Psoas muscle (tissue), 8 donors: ENCODE results near the gene MAPK6. TPM values are rescaled to one million over a fixed set of nuclear protein-coding genes. Genes with fewer than 3 reads are reported as not detected.

Source experiments
- ATAC-seq, 4 donors: fragments of 200-7000 bp; cut with Tn5 transposase; one replicate each; pipeline ENCODE4 v1.9.1; 2020; ENCODE audit warnings: moderate library complexity in 3 of 4, mild to moderate bottlenecking in 2 of 4
- DNase-seq, 2 donors: peaks; one replicate each; pipeline ENCODE4 v3.0.0-alpha.2; 2020
- H3K27ac ChIP-seq: fragments of 200-600 bp; one replicate; pipeline ENCODE4 v1.8.0; 2022
- H3K27me3 ChIP-seq, 3 donors: fragments of 200-600 bp in 1 of 3; one replicate each; pipeline versions ENCODE4 v1.6.1 to v1.8.0; 2013 to 2022; ENCODE audit warnings: low read length in 2 of 3, mild to moderate bottlenecking in 2 of 3, moderate library complexity in 1 of 3; ENCODE audit not compliant: insufficient read depth in 3 of 3
- H3K36me3 ChIP-seq, 2 donors: fragments of 200-600 bp in 1 of 2; one replicate each; pipeline versions ENCODE4 v1.6.1 to v1.8.0; 2013 to 2022; ENCODE audit warnings: low read depth in 1 of 2, mild to moderate bottlenecking in 1 of 2, moderate library complexity in 1 of 2; ENCODE audit not compliant: insufficient read depth in 1 of 2
- H3K4me1 ChIP-seq: fragments of 200-600 bp; one replicate; pipeline ENCODE4 v1.8.0; 2022
- H3K4me3 ChIP-seq: fragments of 200-600 bp; one replicate; pipeline ENCODE4 v1.8.0; 2022; ENCODE audit warnings: mild to moderate bottlenecking
- H3K9me3 ChIP-seq: fragments of 200-600 bp; one replicate; pipeline ENCODE4 v1.8.0; 2022
- CTCF ChIP-seq: fragments of 200-600 bp; IDR thresholded peaks from one replicate; pipeline ENCODE4 v1.8.0; 2022; ENCODE audit warnings: antibody characterized with exemption
- WGBS, 3 donors: extraction: QIAGEN DNeasy Blood & Tissue Kit; methylation state at CpG; one replicate each; pipeline versions ENCODE4 v1.1.6 to v1.1.7; 2013; 5-methylcytosine and 5-hydroxymethylcytosine counted together
- intact Hi-C, 2 donors: fragments of 100-400 bp; cut with DNase I; formaldehyde crosslinking; loops; one replicate each; pipeline versions ENCODE4 v1.11.0 to v1.14.2; 2022
- polyA plus RNA-seq, 3 donors: library from polyadenylated mRNA; stranded (reverse); fragments of 200-250 nt; gene quantifications; one replicate each; pipeline ENCODE4 v1.2.3, GENCODE V29; 2013
- total RNA-seq, 4 donors: library from RNA; stranded (reverse); fragmentation: NEBNext Ultra II Directional in 2 of 4; extraction: Animal tissue kit (Norgen Biotek cat#: 25700) in 2 of 4; gene quantifications; one replicate each; pipeline versions ENCODE4 v1.2.1 to v1.2.4, GENCODE V29; 2021 to 2023
- donor health status: healthy with polysubstance abuse.
- donor health status: DM: no; HTN: no; CAD: no; lungs with moderate emphysema.
- donor health status: Bipolar disorder and iron deficiency.
- donor health status: healthy.
- donor health status: DM: yes; HTN: yes; CAD: no.
- donor health status: DM: no; HTN: no; CAD: no.
- donor health status: DM: no; HTN: no; CAD: no.
- donor health status: DM: yes; HTN: yes; CAD: no.

MAPK6 gene
- total and polyA plus RNA-seq, 7 donors, result 21.1 to 62.7 (median 48.5) TPM

GRCh38 chr15:52019394-52020220, 588 bp downstream of the MAPK6 start:
- peak overlapping the region; percentile 83 for H3K27ac ChIP-seq
- no peaks in the 10 kb centered on the region for H3K36me3 ChIP-seq
- no peaks in the 10 kb centered on the region for H3K9me3 ChIP-seq
- peak; percentile 89 to 95 for DNase-seq
- 0 to 1% (median 1%) methylated on average over 44 to 100 of the region's 100 CpGs for WGBS, 3 donors
- peaks cover 37% of the 10 kb centered on the region for H3K4me1 ChIP-seq
- no peak for TF ChIP-seq CTCF
- peak; percentile 86 to 89 (median 87) for ATAC-seq
- intact Hi-C loops, result loop anchor here (5.0 to 10.0 kb wide), 4 partner anchors 37 to 548 kb away; partner anchors contain the start of gene ARPP19 (in 1 of the 2)
- no peaks in the 10 kb centered on the region for H3K27me3 ChIP-seq
- H3K4me3 ChIP-seq, result peak overlapping the region; percentile 65

GRCh38 chr15:52020221-52021085, 1.4 kb downstream of the MAPK6 start:
- no peak for TF ChIP-seq CTCF
- WGBS, 3 donors, result 2 to 4% (median 3%) methylated on average over 10 of the region's 10 CpGs
- DNase-seq, result no peak
- Histone ChIP-seq H3K9me3 (no peaks in the 10 kb centered on the region), H3K27me3 (no peaks in the 10 kb centered on the region), H3K27ac (peak overlapping the region; percentile 83), H3K36me3 (no peaks in the 10 kb centered on the region), H3K4me1 (peaks cover 37% of the 10 kb centered on the region), H3K4me3 (peak overlapping the region; percentile 65)
- intact Hi-C loops, result loop anchor here (5.0 to 10.0 kb wide), 2 partner anchors 54 to 57 kb away; no protein-coding TSS in a partner anchor
- ATAC-seq, result peak in 1 of 4 donors; percentile 23

GRCh38 chr15:52021128-52021671, 2.2 kb downstream of the MAPK6 start:
- ATAC-seq, result peak in 2 of 4 donors; percentile 31 to 57
- no peak for DNase-seq
- H3K9me3 ChIP-seq, result no peaks in the 10 kb centered on the region

More at GRCh38 chr15:52021128-52021671, 2.2 kb downstream of the MAPK6 start:
- H3K36me3 ChIP-seq, result no peaks in the 10 kb centered on the region
- intact Hi-C loops, result loop anchor here (5.0 to 10.0 kb wide), 2 partner anchors 54 to 56 kb away; no protein-coding TSS in a partner anchor
- H3K27me3 ChIP-seq, result no peaks in the 10 kb centered on the region
- WGBS, 3 donors, result 0 to 1% (median 0%) methylated on average over 4 of the region's 4 CpGs
- H3K4me1 ChIP-seq, result peaks cover 37% of the 10 kb centered on the region
- peak overlapping the region; percentile 83 for H3K27ac ChIP-seq
- TF ChIP-seq CTCF, result no peak
- H3K4me3 ChIP-seq, result peak overlapping the region; percentile 65
